ENCODE measurements around the gene YPEL5.
"Not testable (repeated sequence)": the region's sequence is repeated elsewhere in the genome, so short reads cannot be mapped to it uniquely, and the experiment has no call there.

YPEL5 gene

GRCh38 chr2:30139131-30139870 is 7.5 kb upstream of the YPEL5 start:
- no peak for DNase-seq

GRCh38 chr2:30141136-30141535 is 5.7 kb upstream of the YPEL5 start:
- no peak for DNase-seq

GRCh38 chr2:30144260-30144659 is 2.5 kb upstream of the YPEL5 start:
- DNase-seq: no peak

GRCh38 chr2:30144951-30145350 is 1.9 kb upstream of the YPEL5 start:
- DNase-seq: not testable (repeated sequence)

GRCh38 chr2:30145826-30146336 is 926 bp upstream of the YPEL5 start:
- no peak for DNase-seq

- DNase-seq: no peak
Observed at GRCh38 chr2:30147196-30147714, 448 bp downstream of the YPEL5 start.

- DNase-seq: no peak
Observed at GRCh38 chr2:30147715-30148610, 1.2 kb downstream of the YPEL5 start.

GRCh38 chr2:30148850-30149249 is 2.0 kb downstream of the YPEL5 start:
- DNase-seq: no peak

GRCh38 chr2:30149513-30149912 is 2.7 kb downstream of the YPEL5 start:
- DNase-seq: no peak

- DNase-seq: no peak
Observed at GRCh38 chr2:30149976-30150375, 3.2 kb downstream of the YPEL5 start.

GRCh38 chr2:30150786-30151185 is 4.0 kb downstream of the YPEL5 start:
- no peak for DNase-seq

GRCh38 chr2:30152385-30152784 is 5.6 kb downstream of the YPEL5 start:
- no peak for DNase-seq

GRCh38 chr2:30155202-30155601 is 8.4 kb downstream of the YPEL5 start:
- DNase-seq: no peak

- no peak for DNase-seq
Observed at GRCh38 chr2:30155889-30156658, 9.3 kb downstream of the YPEL5 start.

GRCh38 chr2:30157616-30158015 is 10.8 kb downstream of the YPEL5 start:
- no peak for DNase-seq

GRCh38 chr2:30159766-30160165 is 13.0 kb downstream of the YPEL5 start:
- no peak for DNase-seq

- DNase-seq: no peak
Observed at GRCh38 chr2:30161929-30162706, 15.3 kb downstream of the YPEL5 start.

- no peak for DNase-seq
Observed at GRCh38 chr2:30162806-30163205, 16.0 kb downstream of the YPEL5 start.

- no peak for DNase-seq
Observed at GRCh38 chr2:30164131-30164925, 17.5 kb downstream of the YPEL5 start.

- peak; percentile 79 for DNase-seq
Observed at GRCh38 chr2:30165050-30165520, 18.3 kb downstream of the YPEL5 start.

GRCh38 chr2:30165617-30166016 is 18.8 kb downstream of the YPEL5 start:
- DNase-seq: no peak

Data from NCI-H446 treated with DMSO at 0.1 percent for 48 hours (cell line).